ENCODE measurements around the gene DCST2.

The DCST2 gene

DNA sequence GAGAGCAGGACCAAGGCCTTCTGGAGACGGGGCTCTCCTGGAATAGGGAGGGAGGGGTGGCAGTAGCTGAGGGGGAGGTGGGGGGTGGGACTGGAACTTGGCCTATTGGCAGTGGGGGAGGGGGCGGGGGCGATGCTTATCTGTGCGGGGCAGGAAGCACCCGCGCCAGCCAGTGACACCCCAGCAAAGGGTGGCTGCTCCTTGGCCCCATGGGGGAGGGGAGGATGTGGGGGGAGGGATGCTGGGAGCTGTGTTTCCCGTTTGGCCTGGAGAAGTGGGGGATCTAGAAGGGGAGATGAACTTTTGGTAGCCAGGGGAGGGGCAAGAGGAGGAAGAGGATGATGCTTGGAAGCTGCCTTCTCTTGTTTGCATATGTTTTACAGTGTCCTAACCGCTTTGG lies 19.9 kb downstream of the DCST2 start:
- Mint-ChIP-seq H3K9me3 (no peaks in the 10 kb centered on the region), H3K27ac (no peak overlapping the region), H3K36me3 (ENCODE audit: low read depth) (no peaks in the 10 kb centered on the region), H3K4me1 (peaks cover 59% of the 10 kb centered on the region), H3K4me3 (no peak overlapping the region), H3K27me3 (ENCODE audit: low read depth, poor library complexity) (peaks cover 11% of the 10 kb centered on the region)
- TF ChIP-seq, protein P1, sequence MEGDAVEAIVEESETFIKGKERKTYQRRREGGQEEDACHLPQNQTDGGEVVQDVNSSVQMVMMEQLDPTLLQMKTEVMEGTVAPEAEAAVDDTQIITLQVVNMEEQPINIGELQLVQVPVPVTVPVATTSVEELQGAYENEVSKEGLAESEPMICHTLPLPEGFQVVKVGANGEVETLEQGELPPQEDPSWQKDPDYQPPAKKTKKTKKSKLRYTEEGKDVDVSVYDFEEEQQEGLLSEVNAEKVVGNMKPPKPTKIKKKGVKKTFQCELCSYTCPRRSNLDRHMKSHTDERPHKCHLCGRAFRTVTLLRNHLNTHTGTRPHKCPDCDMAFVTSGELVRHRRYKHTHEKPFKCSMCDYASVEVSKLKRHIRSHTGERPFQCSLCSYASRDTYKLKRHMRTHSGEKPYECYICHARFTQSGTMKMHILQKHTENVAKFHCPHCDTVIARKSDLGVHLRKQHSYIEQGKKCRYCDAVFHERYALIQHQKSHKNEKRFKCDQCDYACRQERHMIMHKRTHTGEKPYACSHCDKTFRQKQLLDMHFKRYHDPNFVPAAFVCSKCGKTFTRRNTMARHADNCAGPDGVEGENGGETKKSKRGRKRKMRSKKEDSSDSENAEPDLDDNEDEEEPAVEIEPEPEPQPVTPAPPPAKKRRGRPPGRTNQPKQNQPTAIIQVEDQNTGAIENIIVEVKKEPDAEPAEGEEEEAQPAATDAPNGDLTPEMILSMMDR (IDR thresholded peaks at IDR 0.05) = no peak
- DNase-seq = no peak

DNA sequence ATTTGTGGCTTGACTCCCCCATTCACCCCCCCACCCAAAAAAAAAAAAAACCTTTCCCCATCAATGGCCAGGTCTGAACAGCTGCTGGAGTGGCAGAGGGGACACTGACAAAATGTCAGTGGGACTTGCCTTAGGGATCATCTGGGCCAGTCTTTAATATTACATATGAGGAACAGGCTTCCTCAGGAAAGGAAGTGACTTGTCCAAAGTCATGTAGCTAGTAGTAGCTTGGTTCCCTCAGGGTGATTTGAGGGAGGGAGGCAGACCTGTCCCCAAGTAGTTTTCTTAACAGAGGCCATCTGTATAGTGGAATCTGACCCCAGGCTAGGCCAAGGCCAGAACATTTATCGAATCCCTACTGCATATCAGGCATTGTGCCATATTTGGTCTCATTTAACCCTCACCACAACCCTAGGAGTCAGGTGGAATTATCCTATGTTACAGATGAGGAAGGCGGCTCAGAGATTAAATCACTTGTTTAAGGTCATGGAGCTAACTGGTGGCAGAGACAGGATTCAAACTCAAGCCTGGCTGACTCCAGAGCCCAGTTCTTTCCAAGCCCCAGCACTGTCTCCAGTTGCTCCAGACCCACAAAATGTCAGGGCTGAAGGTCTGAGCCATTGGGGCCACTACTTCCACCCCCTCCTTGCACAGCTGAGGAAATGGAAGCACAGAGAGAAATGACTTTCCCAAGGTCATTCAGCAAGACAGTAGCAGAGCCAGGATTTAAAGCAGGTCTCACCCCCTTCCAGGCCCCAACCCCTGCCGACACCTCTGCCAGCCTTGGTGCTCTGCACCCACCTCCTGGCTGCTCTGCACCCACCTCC lies 20.6 kb downstream of the DCST2 start:
- no peaks in the 10 kb centered on the region for H3K36me3 Mint-ChIP-seq (ENCODE audit: low read depth)
- H3K4me3 Mint-ChIP-seq = no peak overlapping the region
- no peaks in the 10 kb centered on the region for H3K9me3 Mint-ChIP-seq
- H3K4me1 Mint-ChIP-seq = peaks cover 55% of the 10 kb centered on the region
- H3K27me3 Mint-ChIP-seq (ENCODE audit: low read depth, poor library complexity) = peaks cover 11% of the 10 kb centered on the region
- TF ChIP-seq, protein P1 (IDR thresholded peaks at IDR 0.05) = no peak
- H3K27ac Mint-ChIP-seq = no peak overlapping the region
- DNase-seq = no peak

DNA sequence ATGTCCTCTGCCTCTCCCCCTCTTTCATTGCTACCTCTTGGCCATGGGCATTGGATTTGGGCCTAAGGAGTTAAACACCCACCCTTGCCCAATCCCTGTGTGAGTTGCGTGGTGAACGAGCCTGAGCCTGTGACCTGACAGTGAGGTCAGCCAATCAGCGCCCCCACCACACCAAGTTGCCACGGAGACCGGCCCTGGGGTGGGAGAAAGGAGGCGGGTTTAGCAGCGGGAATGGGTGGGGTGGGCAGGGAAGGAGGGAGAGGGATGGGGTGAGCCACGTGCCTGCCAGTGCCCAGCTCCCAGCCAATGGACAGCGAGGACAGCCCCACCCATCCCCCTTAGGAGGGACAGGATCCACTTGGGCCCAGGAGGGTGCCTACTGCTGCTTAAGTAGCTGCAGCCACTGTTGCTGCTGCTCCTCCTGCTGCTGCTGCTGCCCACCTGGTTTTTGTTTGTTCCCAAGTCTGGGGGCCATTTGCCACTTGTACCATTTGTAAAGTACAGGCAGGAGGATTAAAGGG lies 21.5 kb downstream of the DCST2 start:
- TF ChIP-seq, protein P1 (IDR thresholded peaks at IDR 0.05) = no peak
- Mint-ChIP-seq H3K36me3 (ENCODE audit: low read depth) (no peaks in the 10 kb centered on the region), H3K4me3 (no peak overlapping the region), H3K9me3 (no peaks in the 10 kb centered on the region), H3K27me3 (ENCODE audit: low read depth, poor library complexity) (peaks cover 11% of the 10 kb centered on the region), H3K27ac (no peak overlapping the region), H3K4me1 (peaks cover 51% of the 10 kb centered on the region)
- peak; percentile 57 for DNase-seq

DNA sequence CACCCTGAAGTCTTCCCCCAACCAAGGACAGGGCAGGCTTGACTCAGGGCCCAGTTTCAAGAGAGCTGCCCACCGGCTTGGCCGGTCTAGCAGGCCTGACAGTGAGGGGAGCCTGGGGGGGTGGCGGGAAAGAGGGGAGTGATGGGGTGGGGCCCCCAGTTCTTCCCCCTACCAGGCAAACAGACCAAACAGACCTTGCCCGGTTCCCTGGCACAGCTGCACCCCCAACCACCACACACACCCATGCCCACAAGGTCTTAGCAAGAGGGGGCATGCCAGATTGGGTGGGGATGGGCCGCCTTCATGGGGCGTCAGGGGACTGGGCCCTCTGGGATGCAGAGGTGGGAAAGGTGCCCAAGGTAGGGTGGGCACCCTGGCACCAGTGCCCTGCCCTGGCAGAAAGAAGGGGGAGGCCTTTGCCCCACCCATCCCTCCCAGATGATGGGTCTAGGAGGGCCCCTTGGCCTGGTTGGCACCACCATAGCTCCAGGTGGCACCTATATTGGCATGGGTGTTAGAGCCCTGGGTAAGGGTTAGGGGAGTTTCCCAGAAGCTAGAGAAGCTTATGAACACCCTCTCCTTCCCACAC lies 22.1 kb downstream of the DCST2 start:
- TF ChIP-seq, protein P1 (IDR thresholded peaks at IDR 0.05) = no peak
- H3K9me3 Mint-ChIP-seq = no peaks in the 10 kb centered on the region
- no peak for DNase-seq
- no peaks in the 10 kb centered on the region for H3K36me3 Mint-ChIP-seq (ENCODE audit: low read depth)
- H3K4me3 Mint-ChIP-seq = no peak overlapping the region
- peaks cover 11% of the 10 kb centered on the region for H3K27me3 Mint-ChIP-seq (ENCODE audit: low read depth, poor library complexity)
- H3K27ac Mint-ChIP-seq = no peak overlapping the region
- peaks cover 52% of the 10 kb centered on the region for H3K4me1 Mint-ChIP-seq

DNA sequence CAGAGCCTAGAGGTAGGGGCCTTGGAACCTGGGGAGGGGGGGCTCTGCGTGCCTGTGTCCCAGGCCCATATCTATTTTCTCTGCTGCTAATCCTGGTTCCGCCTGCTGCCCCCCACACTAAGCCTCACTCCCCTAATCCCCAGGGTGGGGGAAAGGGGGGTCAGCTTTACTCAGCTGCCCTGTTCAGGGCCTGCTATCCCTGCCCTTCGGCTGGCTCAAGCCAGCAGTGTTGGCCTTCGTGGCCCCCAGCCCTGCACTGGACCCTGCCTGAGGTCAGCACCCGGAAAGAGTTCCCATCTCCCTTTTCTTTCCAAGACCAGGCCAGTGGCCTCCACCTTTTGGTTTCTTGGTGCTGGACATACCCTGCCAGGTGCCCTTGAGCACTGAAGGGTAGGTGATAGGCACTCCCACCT lies 22.6 kb downstream of the DCST2 start:
- H3K27me3 Mint-ChIP-seq (ENCODE audit: low read depth, poor library complexity) = peaks cover 11% of the 10 kb centered on the region
- H3K4me3 Mint-ChIP-seq = no peak overlapping the region
- peaks cover 55% of the 10 kb centered on the region for H3K4me1 Mint-ChIP-seq
- no peak overlapping the region for H3K27ac Mint-ChIP-seq
- no peaks in the 10 kb centered on the region for H3K36me3 Mint-ChIP-seq (ENCODE audit: low read depth)
- TF ChIP-seq, protein P1 (IDR thresholded peaks at IDR 0.05) = no peak
- no peak for DNase-seq
- H3K9me3 Mint-ChIP-seq = no peaks in the 10 kb centered on the region

Data from nephron progenitor cell (in vitro differentiated cells).